Caco-2 (cell line): ENCODE measurements around the gene TSPAN32. TPM values are rescaled to one million over a fixed set of nuclear protein-coding genes. Genes with fewer than 3 reads are reported as not detected.
A peak's percentile ranks its signal among the peaks of the same experiment; 100 is the strongest.

ENCODE experiments used
- BruUV-seq: library from RNA; stranded (reverse); fragments of 400-500 nt; replicated peaks from 2 replicates; lab custom pipeline; 2021; lab: Mats Ljungman, UMichigan
- CTCF ChIA-PET: fragments of 300-600 bp; sonication (Branson Sonifier 250); formaldehyde crosslinking; loops from one replicate; lab custom pipeline; 2022; ENCODE audit warnings: antibody characterized with exemption; lab: Charles Lee
- POLR2A ChIA-PET: fragments of 300-600 bp; sonication (Branson Sonifier 250); formaldehyde crosslinking; loops from one replicate; lab custom pipeline; 2022; ENCODE audit warnings: antibody characterized with exemption; lab: Charles Lee
- DNase-seq, 2 experiments: peaks; one replicate each; pipeline versions ENCODE4 v3.0.0 to v3.0.0-alpha.2; 2020 to 2022
- H3K27me3 ChIP-seq: replicated peaks from 2 replicates; pipeline ENCODE4 v1.6.0; 2011; ENCODE audit warnings: low read length; ENCODE audit not compliant: control insufficient read depth, insufficient read depth
- H3K36me3 ChIP-seq: 2 replicates; pipeline ENCODE4 v1.5.1; 2011; ENCODE audit warnings: low read length; ENCODE audit not compliant: control insufficient read depth, insufficient read depth
- H3K4me1 ChIP-seq: fragments of 250-450 bp; sonication (Bioruptor Pico); 2 replicates; pipeline ENCODE4 v1.5.1; 2020; ENCODE audit warnings: mild to moderate bottlenecking
- H3K4me3 ChIP-seq: 2 replicates; pipeline ENCODE4 v1.5.1; 2011; ENCODE audit warnings: low read depth, mild to moderate bottlenecking, control low read depth, low read length
- H3K9me3 ChIP-seq: fragments of 250-450 bp; sonication (Bioruptor Pico); 2 replicates; pipeline ENCODE4 v1.5.1; 2020; ENCODE audit warnings: mild to moderate bottlenecking, moderate library complexity
- H3K27ac Mint-ChIP-seq: one replicate; pipeline ENCODE4 v1.8.0; 2022; ENCODE audit warnings: mixed read lengths; ENCODE audit not compliant: unreplicated experiment
- H3K27me3 Mint-ChIP-seq: one replicate; pipeline ENCODE4 v1.8.0; 2022; ENCODE audit warnings: mixed read lengths; ENCODE audit not compliant: insufficient read depth, unreplicated experiment
- H3K36me3 Mint-ChIP-seq: one replicate; pipeline ENCODE4 v1.8.0; 2022; ENCODE audit warnings: mild to moderate bottlenecking, mixed read lengths; ENCODE audit not compliant: insufficient read depth, unreplicated experiment
- H3K4me1 Mint-ChIP-seq: one replicate; pipeline ENCODE4 v1.8.0; 2022; ENCODE audit warnings: low read depth, mixed read lengths; ENCODE audit not compliant: unreplicated experiment
- H3K4me3 Mint-ChIP-seq: one replicate; pipeline ENCODE4 v1.8.0; 2022; ENCODE audit warnings: mild to moderate bottlenecking, moderate library complexity, mixed read lengths; ENCODE audit not compliant: unreplicated experiment
- H3K9me3 Mint-ChIP-seq: one replicate; pipeline ENCODE4 v1.8.0; 2022; ENCODE audit warnings: mixed read lengths; ENCODE audit not compliant: unreplicated experiment
- CTCF ChIP-seq, 2 experiments: fragments of 200-600 bp in 1 of 2; IDR thresholded peaks; 1 replicate in 1 of 2; 2 replicates in 1 of 2; pipeline versions ENCODE4 v1.5.1 to v1.8.0; 2011 to 2022; ENCODE audit warnings: antibody characterized with exemption in 1 of 2, control low read depth in 1 of 2, inconsistent platforms in 1 of 2, low read depth in 1 of 2, low read length in 1 of 2, mild to moderate bottlenecking in 1 of 2, moderate library complexity in 1 of 2; ENCODE audit not compliant: insufficient read depth in 1 of 2, severe bottlenecking in 1 of 2, unreplicated experiment in 1 of 2
- intact Hi-C: fragments of 100-400 bp; cut with micrococcal nuclease; formaldehyde crosslinking; loops from one replicate; pipeline ENCODE4 v1.10.0; 2022; ENCODE audit not compliant: unreplicated experiment
- total RNA-seq: library from RNA; stranded (reverse); gene quantifications from 2 replicates; pipeline ENCODE4 v1.2.3, GENCODE V29; 2022

Gene TSPAN32
- total RNA-seq, 1 experiment from 2014 or later, result 1.2 TPM

- Mint-ChIP-seq H3K4me3 (no peak overlapping the region), H3K27ac (no peak overlapping the region), H3K4me1 (no peaks in the 10 kb centered on the region), H3K9me3 (no peaks in the 10 kb centered on the region), H3K27me3 (no peaks in the 10 kb centered on the region), H3K36me3 (no peaks in the 10 kb centered on the region)
- H3K9me3 ChIP-seq, result no peaks in the 10 kb centered on the region
- no peaks in the 10 kb centered on the region for H3K27me3 ChIP-seq
- H3K4me1 ChIP-seq, result no peaks in the 10 kb centered on the region
- no TSS peak for BruUV-seq
- H3K4me3 ChIP-seq, result no peak overlapping the region
- no peaks in the 10 kb centered on the region for H3K36me3 ChIP-seq
- ChIA-PET CTCF (no interaction called here), POLR2A (no interaction called here)
- intact Hi-C loops, result no loop called here
- no peak for TF ChIP-seq CTCF (IDR thresholded peaks at IDR 0.05; ENCODE audit: insufficient read depth in 1 of 2, low read depth in 1 of 2, low read length in 1 of 2, severe bottlenecking in 1 of 2, unreplicated experiment in 1 of 2)
- DNase-seq, result peak in 1 of 2 experiments; percentile 26
Measured at GRCh38 chr11:2312232-2313042, 10.6 kb downstream of the TSPAN32 start.

GRCh38 chr11:2313051-2313951 lies 11.5 kb downstream of the TSPAN32 start:
- Mint-ChIP-seq H3K4me3 (no peak overlapping the region), H3K9me3 (no peaks in the 10 kb centered on the region), H3K36me3 (no peaks in the 10 kb centered on the region), H3K4me1 (no peaks in the 10 kb centered on the region), H3K27ac (no peak overlapping the region), H3K27me3 (no peaks in the 10 kb centered on the region)
- BruUV-seq, result no TSS peak
- Histone ChIP-seq H3K36me3 (no peaks in the 10 kb centered on the region), H3K9me3 (no peaks in the 10 kb centered on the region), H3K4me1 (no peaks in the 10 kb centered on the region), H3K4me3 (no peak overlapping the region), H3K27me3 (no peaks in the 10 kb centered on the region)
- peak in 1 of 2 experiments; percentile 21 for DNase-seq
- intact Hi-C loops, result no loop called here
- ChIA-PET CTCF (no interaction called here), POLR2A (no interaction called here)
- no peak for TF ChIP-seq CTCF (IDR thresholded peaks at IDR 0.05; ENCODE audit: insufficient read depth in 1 of 2, low read depth in 1 of 2, low read length in 1 of 2, severe bottlenecking in 1 of 2, unreplicated experiment in 1 of 2)

- Mint-ChIP-seq H3K27ac (no peak overlapping the region), H3K4me1 (no peaks in the 10 kb centered on the region), H3K27me3 (no peaks in the 10 kb centered on the region), H3K9me3 (no peaks in the 10 kb centered on the region), H3K36me3 (no peaks in the 10 kb centered on the region), H3K4me3 (no peak overlapping the region)
- Histone ChIP-seq H3K27me3 (no peaks in the 10 kb centered on the region), H3K9me3 (no peaks in the 10 kb centered on the region), H3K36me3 (no peaks in the 10 kb centered on the region), H3K4me3 (no peak overlapping the region), H3K4me1 (no peaks in the 10 kb centered on the region)
- DNase-seq, result no peak
- no TSS peak for BruUV-seq
- TF ChIP-seq CTCF (IDR thresholded peaks at IDR 0.05; ENCODE audit: insufficient read depth in 1 of 2, low read depth in 1 of 2, low read length in 1 of 2, severe bottlenecking in 1 of 2, unreplicated experiment in 1 of 2), result no peak
- intact Hi-C loops, result no loop called here
- ChIA-PET POLR2A (no interaction called here), CTCF (no interaction called here)
Measured at GRCh38 chr11:2314136-2314524, 12.3 kb downstream of the TSPAN32 start.
